GM18951 (cell line): ENCODE data around the gene ZNF296.
A peak's percentile ranks its signal among the peaks of the same experiment; 100 is the strongest.

Experiments used
- POLR2A ChIP-seq: IDR thresholded peaks from 4 replicates; pipeline ENCODE4 v1.6.1; 2011; ENCODE audit warnings: mild to moderate bottlenecking; ENCODE audit not compliant: insufficient read length, insufficient read depth; ENCODE audit errors: extremely low read depth
- in situ Hi-C: fragments of 300-500 bp; cut with MboI; formaldehyde crosslinking; loops from one replicate; pipeline ENCODE4 v1.12.0; 2022; ENCODE audit warnings: low sequenced_read_pairs, mixed read lengths, inconsistent platforms; ENCODE audit not compliant: unreplicated experiment

ZNF296 gene

GRCh38 chr19:45087531-45087930, 11.3 kb upstream of the ZNF296 start:
- in situ Hi-C loops = no loop called here
- no peak for TF ChIP-seq POLR2A

DNA sequence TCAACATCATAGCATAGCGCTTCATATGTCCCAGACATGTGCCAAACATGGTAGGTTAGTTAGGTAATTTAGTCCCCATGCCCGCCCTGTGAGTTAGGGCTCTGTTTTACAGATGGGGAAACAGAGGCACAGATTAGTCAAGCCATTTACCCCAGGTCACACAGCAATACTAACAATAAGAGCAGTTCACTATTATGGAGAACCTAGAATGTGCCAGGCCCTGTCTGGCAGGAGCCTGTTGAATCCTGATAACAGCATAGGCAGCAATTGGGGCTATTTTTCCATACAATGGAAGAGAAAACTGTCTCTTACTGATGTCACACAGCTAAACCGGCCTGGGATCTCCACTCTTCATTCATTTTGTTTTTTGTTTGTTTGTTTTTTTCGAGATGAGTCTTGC, 10.2 kb upstream of the ZNF296 start:
- in situ Hi-C loops = no loop called here
- no peak for TF ChIP-seq POLR2A

- in situ Hi-C loops = no loop called here
Measured at GRCh38 chr19:45082170-45082569, 5.9 kb upstream of the ZNF296 start.

GRCh38 chr19:45079911-45080370, 3.7 kb upstream of the ZNF296 start:
- in situ Hi-C loops = no loop called here
- no peak for TF ChIP-seq POLR2A

More at GRCh38 chr19:45082170-45082569, 5.9 kb upstream of the ZNF296 start:
- TF ChIP-seq POLR2A = no peak

DNA sequence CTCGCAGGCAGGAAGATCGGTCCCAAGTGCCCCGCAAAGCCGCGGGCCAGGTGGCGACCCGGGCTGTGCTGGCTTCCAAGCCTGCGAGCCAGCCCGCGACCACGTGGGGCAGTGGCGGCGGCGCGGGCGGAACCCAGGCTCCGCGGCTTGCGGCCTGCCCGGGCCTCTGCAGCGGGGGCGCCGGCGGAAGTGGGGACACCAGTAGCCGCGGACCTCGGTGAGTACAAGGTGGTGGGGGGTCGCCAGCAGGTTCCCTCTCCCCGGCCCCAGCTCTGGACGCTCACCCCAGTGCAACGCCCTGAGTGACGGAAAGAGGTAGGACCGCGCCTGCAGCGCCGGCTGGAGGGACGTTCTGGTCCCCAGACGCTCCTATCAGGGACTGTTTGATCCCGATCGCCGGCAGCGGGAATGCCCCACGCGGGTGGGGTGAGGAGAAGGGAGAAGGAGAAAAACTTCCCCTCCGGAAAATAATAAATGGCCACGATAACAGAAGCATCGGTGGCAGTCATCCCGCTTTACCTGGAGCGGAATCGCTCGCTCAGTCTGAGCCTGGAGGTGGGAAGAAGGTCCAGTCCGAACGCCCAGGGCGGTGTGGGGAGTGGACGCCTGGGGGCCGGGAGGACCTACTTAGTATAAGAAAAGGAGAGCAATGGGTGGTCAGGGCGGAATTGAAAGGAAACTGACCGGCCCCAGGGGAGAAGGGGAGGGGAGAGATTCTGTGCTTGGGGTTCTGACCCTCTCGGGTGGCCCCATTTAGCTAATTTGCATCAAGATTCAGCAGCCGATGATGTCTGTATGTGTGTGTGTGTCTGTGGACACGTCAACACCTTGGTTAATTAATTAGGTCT, 3.0 kb upstream of the ZNF296 start, which contains the start of gene GEMIN7:
Gene GEMIN7, plus strand, starts transcription at position 198 of the 848 bp plus-strand sequence. CDS start 10,855 bp downstream, outside the sequence.
- peak; percentile 71 for TF ChIP-seq POLR2A
- in situ Hi-C loops = no loop called here

GRCh38 chr19:45078390-45079062, 2.2 kb upstream of the ZNF296 start:
- in situ Hi-C loops = no loop called here
- no peak for TF ChIP-seq POLR2A

GRCh38 chr19:45076851-45077730, 813 bp upstream of the ZNF296 start:
- in situ Hi-C loops = no loop called here
- TF ChIP-seq POLR2A = no peak

DNA sequence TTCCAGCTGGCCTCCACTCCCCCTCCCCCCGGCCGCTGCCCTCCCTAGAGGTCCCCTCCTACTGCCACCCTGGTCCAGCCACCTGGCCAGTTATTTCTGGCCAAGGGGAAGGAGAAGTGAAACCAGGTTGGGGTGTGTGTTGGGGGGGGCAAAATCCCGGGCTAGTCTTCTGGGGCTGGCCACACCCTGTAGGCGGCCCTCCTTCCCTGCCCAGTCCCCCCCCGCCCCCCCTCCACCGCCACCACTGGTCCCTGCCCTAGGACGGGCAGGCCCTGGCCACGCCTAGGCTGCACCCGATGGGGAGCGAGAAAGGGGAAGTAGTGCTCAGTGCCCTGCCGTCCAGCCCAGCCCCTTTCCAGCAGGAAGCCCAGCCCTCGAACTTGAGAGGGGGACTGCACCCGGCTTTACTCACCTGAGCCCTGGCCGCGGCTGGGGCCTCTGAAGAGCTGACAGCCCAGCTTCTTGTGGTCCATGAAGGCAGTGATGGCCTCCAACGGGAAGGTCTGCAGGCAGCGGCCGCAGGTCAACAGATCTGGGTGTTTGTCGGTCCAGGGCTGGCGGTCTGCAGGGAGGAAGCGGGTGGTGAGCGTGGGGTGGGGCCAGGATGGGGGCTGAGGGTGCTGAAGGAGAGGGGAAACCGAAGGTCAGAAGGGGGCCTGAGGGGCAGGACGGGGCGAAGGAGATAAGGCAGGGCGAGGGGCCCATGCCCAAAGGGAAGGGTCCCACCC, 813 bp downstream of the ZNF296 start:
- in situ Hi-C loops = no loop called here
- peak; percentile 72 for TF ChIP-seq POLR2A

GRCh38 chr19:45074744-45075300, 1.5 kb downstream of the ZNF296 start:
- in situ Hi-C loops = no loop called here

GRCh38 chr19:45071969-45072790, 4.1 kb downstream of the ZNF296 start:
- TF ChIP-seq POLR2A = peak; percentile 3
- in situ Hi-C loops = no loop called here

More at GRCh38 chr19:45074744-45075300, 1.5 kb downstream of the ZNF296 start:
- no peak for TF ChIP-seq POLR2A

GRCh38 chr19:45071545-45071938, 4.7 kb downstream of the ZNF296 start:
- in situ Hi-C loops = no loop called here
- no peak for TF ChIP-seq POLR2A

DNA sequence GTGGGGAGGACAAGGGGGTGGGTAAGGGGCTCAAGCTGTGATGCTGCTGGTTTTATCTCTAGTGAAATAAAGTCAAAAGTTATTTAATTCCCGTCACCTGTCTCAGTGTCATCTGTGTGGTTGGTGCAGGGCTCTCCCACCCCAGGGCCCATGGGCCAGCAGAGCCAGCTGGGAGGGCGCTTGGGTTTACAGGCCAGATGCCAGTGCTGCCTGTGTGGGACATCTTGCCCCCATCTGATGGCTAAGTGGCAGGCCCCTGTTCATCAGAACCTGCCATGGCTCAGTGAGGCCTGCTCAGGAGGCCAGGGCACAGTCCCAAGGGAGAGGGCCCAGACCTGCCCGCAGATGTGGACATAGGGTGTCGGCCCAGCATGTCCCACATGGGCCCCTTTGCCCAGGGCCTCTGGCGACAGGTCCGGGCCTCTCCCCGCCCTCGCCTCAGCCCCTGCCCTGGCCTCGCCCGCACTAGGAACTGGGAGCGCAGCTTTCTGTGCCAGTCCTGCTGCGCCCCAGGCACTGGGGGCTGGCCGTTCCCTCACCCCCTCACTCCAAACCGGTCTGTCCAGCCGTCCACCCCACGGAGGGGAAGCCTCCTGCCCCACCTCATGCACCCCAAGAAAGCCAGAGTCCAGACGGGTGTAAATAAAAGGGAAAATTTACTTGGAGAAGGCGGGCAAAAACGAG, 5.3 kb downstream of the ZNF296 start:
- TF ChIP-seq POLR2A = peak; percentile 33
- in situ Hi-C loops = no loop called here
